Measurements from ENCODE around the gene LHPP. TPM values are rescaled to one million over a fixed set of nuclear protein-coding genes. Genes with fewer than 3 reads are reported as not detected.

Gene LHPP
- total RNA-seq, 1 donor from 2014 or later, result 8.8 TPM

- no peak overlapping the region for H3K27ac Mint-ChIP-seq (ENCODE audit: unreplicated experiment)
- DNase-seq (ENCODE audit: low read depth, low spot score), result no peak
- H3K36me3 Mint-ChIP-seq (ENCODE audit: low read depth), result no peaks in the 10 kb centered on the region
- no peak for TF ChIP-seq CTCF (conservative IDR thresholded peaks at IDR 0.05)
- peaks cover 13% of the 10 kb centered on the region for H3K4me1 Mint-ChIP-seq
- H3K9me3 Mint-ChIP-seq, result no peaks in the 10 kb centered on the region
- H3K4me3 Mint-ChIP-seq, result no peak overlapping the region
- H3K27me3 Mint-ChIP-seq (ENCODE audit: low read depth), result peaks cover 2% of the 10 kb centered on the region
Measured at GRCh38 chr10:124533266-124533665, 71.6 kb downstream of the LHPP start.

GRCh38 chr10:124534231-124534798 lies 72.7 kb downstream of the LHPP start:
- Mint-ChIP-seq H3K36me3 (ENCODE audit: low read depth) (no peaks in the 10 kb centered on the region), H3K9me3 (no peaks in the 10 kb centered on the region), H3K4me1 (peaks cover 13% of the 10 kb centered on the region), H3K27ac (ENCODE audit: unreplicated experiment) (no peak overlapping the region), H3K27me3 (ENCODE audit: low read depth) (peaks cover 2% of the 10 kb centered on the region), H3K4me3 (no peak overlapping the region)
- no peak for DNase-seq (ENCODE audit: low read depth, low spot score)
- TF ChIP-seq CTCF (conservative IDR thresholded peaks at IDR 0.05), result peak; percentile 41

- Mint-ChIP-seq H3K27me3 (ENCODE audit: low read depth) (peaks cover 2% of the 10 kb centered on the region), H3K9me3 (no peaks in the 10 kb centered on the region), H3K36me3 (ENCODE audit: low read depth) (no peaks in the 10 kb centered on the region), H3K4me3 (no peak overlapping the region), H3K27ac (ENCODE audit: unreplicated experiment) (no peak overlapping the region), H3K4me1 (peaks cover 13% of the 10 kb centered on the region)
- DNase-seq (ENCODE audit: low read depth, low spot score), result no peak
- no peak for TF ChIP-seq CTCF (conservative IDR thresholded peaks at IDR 0.05)
Measured at GRCh38 chr10:124534826-124535601, 73.4 kb downstream of the LHPP start.

GRCh38 chr10:124535731-124536495 lies 74.3 kb downstream of the LHPP start:
- H3K36me3 Mint-ChIP-seq (ENCODE audit: low read depth), result no peaks in the 10 kb centered on the region
- H3K27me3 Mint-ChIP-seq (ENCODE audit: low read depth), result no peaks in the 10 kb centered on the region
- no peaks in the 10 kb centered on the region for H3K9me3 Mint-ChIP-seq
- H3K4me1 Mint-ChIP-seq, result peaks cover 9% of the 10 kb centered on the region
- no peak overlapping the region for H3K4me3 Mint-ChIP-seq
- no peak for DNase-seq (ENCODE audit: low read depth, low spot score)
- H3K27ac Mint-ChIP-seq (ENCODE audit: unreplicated experiment), result no peak overlapping the region
- no peak for TF ChIP-seq CTCF (conservative IDR thresholded peaks at IDR 0.05)

GRCh38 chr10:124536496-124537050 lies 75.0 kb downstream of the LHPP start:
- no peak for DNase-seq (ENCODE audit: low read depth, low spot score)

More at GRCh38 chr10:124536496-124537050, 75.0 kb downstream of the LHPP start:
- no peaks in the 10 kb centered on the region for H3K36me3 Mint-ChIP-seq (ENCODE audit: low read depth)
- no peak overlapping the region for H3K4me3 Mint-ChIP-seq
- H3K27ac Mint-ChIP-seq (ENCODE audit: unreplicated experiment), result no peak overlapping the region
- peaks cover 9% of the 10 kb centered on the region for H3K4me1 Mint-ChIP-seq
- H3K27me3 Mint-ChIP-seq (ENCODE audit: low read depth), result no peaks in the 10 kb centered on the region
- H3K9me3 Mint-ChIP-seq, result no peaks in the 10 kb centered on the region
- TF ChIP-seq CTCF (conservative IDR thresholded peaks at IDR 0.05), result no peak

Measured in neural crest cell (in vitro differentiated cells).